Endometrial microvascular endothelial cells (primary cell): Measurements from ENCODE around the gene SUPT5H. TPM values are rescaled to one million over a fixed set of nuclear protein-coding genes. Genes with fewer than 3 reads are reported as not detected.

Source experiments
- in situ Hi-C: cut with HindIII; loops from 2 replicates; pipeline ENCODE4 v1.10.0; 2017; ENCODE audit warnings: low sequenced_read_pairs, low pct_unique_long_range_greater_than_20kb; ENCODE audit errors: inconsistent ontology term
- total RNA-seq: library from RNA; depleted of rRNA; stranded (reverse); fragments of >200 nt; gene quantifications from one replicate; pipeline ENCODE4 v1.2.3, GENCODE V29; 2015; ENCODE audit errors: inconsistent ontology term

The SUPT5H gene
- total RNA-seq, 1 donor from 2014 or later: 64.7 TPM

GRCh38 chr19:39408392-39409207, 36.8 kb upstream of the SUPT5H start:
- in situ Hi-C loops: no loop called here

- in situ Hi-C loops: no loop called here
These were observed 36.0 kb upstream of the SUPT5H start for GRCh38 chr19:39409208-39410016.

- in situ Hi-C loops: no loop called here
These were observed 35.2 kb upstream of the SUPT5H start for GRCh38 chr19:39410017-39410830.

GRCh38 chr19:39410831-39411080, 34.6 kb upstream of the SUPT5H start:
- in situ Hi-C loops: no loop called here

GRCh38 chr19:39411081-39411831, 34.1 kb upstream of the SUPT5H start:
- in situ Hi-C loops: no loop called here

GRCh38 chr19:39411832-39412099, 33.6 kb upstream of the SUPT5H start:
- in situ Hi-C loops: no loop called here

- in situ Hi-C loops: no loop called here
These were observed 33.1 kb upstream of the SUPT5H start, which contains the start of gene PLEKHG2 for GRCh38 chr19:39412100-39412866. PLEKHG2 (plus strand) TSS chr19:39412669; CDS start chr19:39414087, 1,418 bp downstream.

- in situ Hi-C loops: no loop called here
These were observed 32.5 kb upstream of the SUPT5H start for GRCh38 chr19:39412867-39413271.

GRCh38 chr19:39413272-39413910, 32.0 kb upstream of the SUPT5H start:
- in situ Hi-C loops: no loop called here

GRCh38 chr19:39413911-39414608, 31.3 kb upstream of the SUPT5H start:
- in situ Hi-C loops: no loop called here

GRCh38 chr19:39415111-39416046, 30.0 kb upstream of the SUPT5H start:
- in situ Hi-C loops: no loop called here

- in situ Hi-C loops: no loop called here
These were observed 28.9 kb upstream of the SUPT5H start for GRCh38 chr19:39416152-39417120.

- in situ Hi-C loops: no loop called here
These were observed 27.8 kb upstream of the SUPT5H start for GRCh38 chr19:39417463-39418181.

GRCh38 chr19:39419003-39419402, 26.4 kb upstream of the SUPT5H start:
- in situ Hi-C loops: no loop called here

- in situ Hi-C loops: no loop called here
These were observed 24.6 kb upstream of the SUPT5H start for GRCh38 chr19:39420769-39421168.
